Urothelium cell line (cell line): ENCODE data around the gene POU6F2.

Experiments
- DNase-seq: peaks from one replicate; pipeline ENCODE4 v3.0.0; 2011; ENCODE audit warnings: low spot score, mixed read lengths
- FAIRE-seq: peaks from 2 replicates; lab custom pipeline; 2011; peaks lifted over from hg19 to GRCh38; lab: Jason Lieb, UNC

Gene POU6F2

DNA sequence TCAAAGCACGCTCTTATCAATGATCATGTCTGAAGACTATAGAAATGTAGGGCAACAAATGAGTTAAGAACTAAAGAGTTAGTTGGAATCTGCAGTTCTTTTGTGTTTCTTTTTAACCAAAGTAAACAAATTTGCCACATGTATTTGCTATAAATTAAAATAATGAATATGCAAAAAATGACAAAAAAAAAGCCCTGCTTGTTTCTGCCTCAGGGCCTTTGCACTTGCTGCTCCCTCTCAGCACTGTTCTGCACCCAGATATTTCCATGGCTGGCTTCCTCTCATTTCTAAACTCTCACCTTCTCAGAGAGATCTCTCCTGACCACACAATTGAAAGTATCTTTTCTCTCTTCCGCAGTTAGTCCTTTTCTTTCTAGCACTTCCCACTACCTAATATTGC is 406.7 kb downstream of the POU6F2 start:
- FAIRE-seq (no peak), DNase-seq (no peak)

DNA sequence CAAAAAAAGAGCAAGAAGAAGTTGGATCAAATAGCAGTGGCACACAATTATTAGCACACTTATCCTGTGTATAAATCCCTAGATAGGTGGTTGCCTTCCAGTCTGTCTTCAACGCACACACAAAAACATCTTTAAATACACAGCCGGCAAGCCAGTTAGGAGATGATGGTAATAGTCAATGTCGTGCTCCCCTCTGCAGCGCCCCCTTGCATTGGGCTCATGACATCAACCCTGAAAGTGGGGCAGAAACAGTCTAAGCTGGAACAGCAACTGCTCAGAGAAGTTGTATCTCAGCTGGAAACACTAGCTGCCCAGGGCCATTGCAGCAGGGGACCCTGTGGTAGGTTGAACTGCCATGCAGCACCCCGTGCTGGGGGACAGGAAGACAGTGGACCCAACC is 409.0 kb downstream of the POU6F2 start:
- DNase-seq (no peak), FAIRE-seq (no peak)

DNA sequence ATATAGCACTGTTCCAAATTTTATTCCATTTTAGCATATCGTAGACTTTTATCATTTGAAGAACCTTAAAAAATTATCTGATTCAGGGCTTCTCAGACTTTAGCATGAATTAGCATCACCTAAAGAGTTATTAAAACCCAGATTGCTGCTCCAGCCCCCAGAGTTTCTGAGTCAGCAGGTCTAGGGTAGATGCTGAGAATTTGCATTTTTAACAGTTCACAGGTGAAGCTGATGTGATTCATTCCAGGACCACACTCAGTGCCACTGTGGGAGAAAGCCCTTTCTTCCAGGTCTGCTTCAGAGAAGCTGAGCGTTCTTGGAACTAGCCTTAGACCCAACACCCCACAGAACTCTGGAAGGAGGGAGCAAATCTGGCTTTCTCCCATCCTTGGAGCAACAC is 414.4 kb downstream of the POU6F2 start:
- FAIRE-seq (no peak), DNase-seq (no peak)

DNA sequence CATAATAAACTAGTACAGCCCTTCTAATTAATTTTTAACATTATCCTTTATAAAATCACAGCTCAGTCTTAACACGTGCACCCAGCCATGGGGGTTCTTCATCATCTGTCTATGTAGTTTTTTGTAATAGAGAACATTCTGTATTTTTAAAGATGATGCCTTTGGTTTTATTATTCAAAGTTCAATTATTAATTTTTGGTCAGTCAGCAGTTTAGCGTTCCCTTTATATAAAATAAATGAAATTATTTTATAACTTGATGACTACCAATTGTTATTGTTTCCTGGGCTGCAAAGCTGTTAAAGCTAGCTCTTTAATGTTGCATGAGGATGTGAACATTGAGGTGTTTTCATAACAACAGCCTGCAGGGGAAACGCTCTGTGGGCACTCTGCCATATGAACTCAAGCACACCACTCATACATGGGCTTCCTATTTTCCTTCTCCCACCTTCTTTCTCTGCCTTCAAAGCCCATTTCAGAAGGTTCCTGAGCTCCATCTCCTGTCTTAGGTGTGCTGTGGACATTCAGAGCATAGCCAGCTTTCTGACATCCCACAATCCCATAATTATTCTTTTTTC is 416.5 kb downstream of the POU6F2 start:
- FAIRE-seq = no peak
- no peak for DNase-seq

DNA sequence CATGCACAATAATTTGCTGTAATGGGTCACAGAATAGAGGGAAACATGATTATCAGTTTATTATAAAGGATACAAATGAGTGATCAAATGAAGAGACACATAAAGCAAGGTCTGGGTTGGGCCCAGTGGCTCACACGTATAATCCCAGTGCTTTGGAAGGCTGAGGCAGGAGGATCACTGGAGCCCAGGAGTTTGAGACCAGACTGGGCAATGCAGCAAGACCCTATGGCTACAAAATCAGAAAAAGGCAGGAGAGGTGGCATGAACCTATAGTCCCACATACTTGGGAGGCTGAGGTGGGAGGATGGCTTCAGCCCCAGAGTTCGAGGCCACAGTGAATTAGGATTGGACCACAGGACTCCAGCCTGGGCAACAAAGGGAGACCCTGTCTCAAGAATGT is 421.7 kb downstream of the POU6F2 start:
- no peak for FAIRE-seq

DNA sequence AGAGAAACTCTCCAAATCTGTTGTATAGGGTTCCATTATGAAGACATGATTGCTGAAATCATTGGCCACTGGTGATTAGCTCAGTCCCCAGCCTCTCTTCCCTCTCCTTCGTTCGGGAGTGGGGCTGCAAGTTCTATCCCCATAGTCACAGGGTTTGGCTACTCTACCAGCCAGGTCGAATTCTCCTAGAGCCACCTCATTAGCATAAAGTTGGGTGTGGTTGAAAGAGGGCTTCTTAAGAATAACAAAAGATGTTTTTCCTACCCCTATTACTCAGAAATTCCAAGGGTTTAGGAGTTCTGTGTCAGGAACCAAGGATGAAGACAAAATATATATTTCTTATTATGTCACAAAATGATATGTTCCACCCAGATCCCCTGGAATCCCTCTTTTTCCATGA is 422.3 kb downstream of the POU6F2 start:
- DNase-seq (no peak), FAIRE-seq (no peak)

More for the DNA sequence above, 421.7 kb downstream of the POU6F2 start:
- DNase-seq = no peak

DNA sequence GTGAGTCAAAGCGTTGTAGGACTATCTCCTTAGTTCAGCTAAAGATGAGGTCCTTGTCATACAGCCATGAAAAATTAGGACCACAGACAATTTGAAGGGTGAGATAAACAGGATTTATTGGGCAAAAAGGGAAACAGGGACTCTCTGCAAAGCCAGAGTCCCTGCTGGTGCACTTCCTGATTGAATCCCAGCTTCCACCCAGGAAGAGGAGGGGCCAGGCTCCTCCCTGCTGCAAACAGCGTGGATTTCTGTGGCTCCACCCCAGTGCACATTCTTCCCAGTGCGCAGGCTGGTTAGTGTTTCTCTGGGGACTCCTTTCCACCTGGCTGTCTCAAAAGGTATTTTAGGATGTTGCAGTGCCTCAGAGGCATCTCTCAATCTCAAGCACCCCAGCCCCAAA is 423.1 kb downstream of the POU6F2 start:
- DNase-seq = no peak

DNA sequence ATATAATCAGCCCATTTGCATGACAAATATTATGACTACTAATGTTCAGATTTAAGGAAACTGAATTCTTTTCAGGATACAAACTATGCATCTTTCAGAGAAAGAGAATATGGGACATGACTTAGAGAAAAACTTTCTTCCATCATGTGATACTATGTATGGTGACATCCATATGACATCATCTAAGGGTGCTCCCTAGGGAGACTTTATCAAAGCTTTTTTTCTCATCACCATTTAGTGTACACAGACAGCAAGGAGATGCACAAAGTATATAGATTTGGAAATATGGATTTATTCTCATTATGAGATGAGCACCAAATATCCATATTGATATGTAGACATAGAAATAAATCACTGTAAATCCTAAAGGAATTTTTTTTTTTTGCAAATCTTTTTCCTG is 424.3 kb downstream of the POU6F2 start:
- DNase-seq (no peak), FAIRE-seq (no peak)

More for the DNA sequence above, 423.1 kb downstream of the POU6F2 start:
- FAIRE-seq = no peak

DNA sequence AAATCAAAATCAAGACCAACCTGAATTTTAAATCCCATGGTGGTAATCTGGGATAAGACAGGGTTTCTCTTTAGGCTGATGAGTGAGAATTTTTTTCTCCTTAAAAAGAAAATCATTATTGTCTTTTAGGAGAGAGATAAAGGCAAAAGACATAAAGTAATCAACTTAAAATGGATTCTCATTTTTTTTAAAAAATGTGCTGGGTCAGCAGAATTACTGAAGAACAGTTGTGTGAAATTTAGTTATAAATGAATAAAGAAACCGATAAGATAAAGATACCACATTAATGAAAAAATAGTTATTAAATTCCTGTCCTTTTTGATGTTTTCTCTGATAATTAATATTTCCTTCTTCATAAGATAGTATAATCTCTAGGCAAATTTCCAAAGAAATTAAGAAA is 427.2 kb downstream of the POU6F2 start:
- FAIRE-seq (no peak), DNase-seq (no peak)

DNA sequence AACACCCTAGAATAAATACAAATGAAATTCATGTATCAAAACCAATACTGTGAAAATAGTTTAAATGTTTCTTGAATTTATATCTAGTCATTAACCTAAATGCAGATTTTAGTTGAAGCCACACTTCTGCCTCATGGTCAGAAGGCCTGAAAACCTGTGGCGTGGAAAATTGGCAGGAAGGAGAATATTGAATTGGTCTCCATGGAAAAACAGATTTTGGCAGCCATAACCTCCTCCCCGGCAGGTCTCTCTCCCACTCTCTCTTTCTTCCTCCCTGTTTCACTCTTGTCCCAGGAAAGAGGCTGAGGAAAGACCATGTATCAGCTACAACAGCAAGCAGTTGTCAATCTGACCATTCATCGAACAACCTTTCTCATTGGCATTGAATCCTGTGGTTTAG is 427.9 kb downstream of the POU6F2 start:
- no peak for DNase-seq
- no peak for FAIRE-seq

DNA sequence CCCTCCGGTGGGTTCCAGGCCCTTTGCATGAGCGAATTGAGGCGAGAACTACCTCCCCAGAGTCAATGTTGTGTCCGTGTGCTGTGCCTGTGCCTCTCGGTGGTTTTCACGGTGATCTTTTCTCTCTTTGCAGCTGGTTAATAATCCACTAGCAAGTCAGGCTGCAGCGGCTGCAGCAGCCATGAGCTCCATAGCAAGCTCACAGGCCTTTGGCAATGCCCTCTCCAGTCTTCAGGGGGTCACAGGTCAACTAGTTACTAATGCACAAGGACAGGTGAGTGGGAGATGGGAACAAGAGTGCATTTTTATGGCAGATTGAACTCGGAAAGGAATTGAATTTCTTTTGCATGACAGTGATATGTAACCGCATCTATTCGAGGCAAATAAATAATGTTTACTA is 428.8 kb downstream of the POU6F2 start:
- no peak for FAIRE-seq
- DNase-seq = no peak

DNA sequence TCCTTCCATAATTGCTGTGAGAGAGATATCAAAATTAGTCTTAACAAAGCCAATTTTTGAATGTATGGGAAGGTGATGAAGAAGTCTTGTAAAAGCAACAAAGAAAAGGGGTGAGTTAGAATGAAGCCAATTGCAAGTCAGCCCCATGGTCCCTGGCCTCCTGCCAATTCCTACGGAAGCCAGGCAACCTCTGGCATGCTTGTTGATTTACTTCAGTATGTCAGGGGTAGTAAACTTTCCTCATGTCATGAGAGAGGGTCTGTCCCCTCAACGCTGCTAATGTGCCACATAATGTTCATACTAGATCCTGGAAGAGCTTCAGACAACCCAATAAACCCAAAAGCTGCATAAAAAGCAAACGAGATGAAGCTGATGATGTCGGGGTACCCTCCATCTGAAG is 429.4 kb downstream of the POU6F2 start:
- FAIRE-seq (no peak), DNase-seq (no peak)

DNA sequence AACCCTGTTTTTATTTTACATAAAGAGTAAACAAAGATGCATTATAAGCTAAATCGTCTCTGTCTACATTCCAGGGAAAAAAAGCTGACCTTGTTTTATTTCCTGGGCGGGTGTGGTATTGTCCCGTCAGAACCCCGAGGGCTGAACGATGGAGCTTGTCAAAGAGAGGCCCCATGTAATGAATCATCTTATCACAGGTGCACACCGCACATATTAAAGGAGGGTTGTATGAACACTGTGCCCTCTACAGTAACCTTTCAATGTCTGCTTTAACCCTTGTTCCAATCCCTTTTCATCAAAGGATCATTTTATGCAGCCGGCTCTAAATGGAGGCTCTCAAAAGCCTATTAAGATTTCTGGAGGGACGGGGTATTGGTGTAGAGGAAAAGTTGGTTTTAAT is 430.0 kb downstream of the POU6F2 start:
- DNase-seq = no peak
- FAIRE-seq = no peak

DNA sequence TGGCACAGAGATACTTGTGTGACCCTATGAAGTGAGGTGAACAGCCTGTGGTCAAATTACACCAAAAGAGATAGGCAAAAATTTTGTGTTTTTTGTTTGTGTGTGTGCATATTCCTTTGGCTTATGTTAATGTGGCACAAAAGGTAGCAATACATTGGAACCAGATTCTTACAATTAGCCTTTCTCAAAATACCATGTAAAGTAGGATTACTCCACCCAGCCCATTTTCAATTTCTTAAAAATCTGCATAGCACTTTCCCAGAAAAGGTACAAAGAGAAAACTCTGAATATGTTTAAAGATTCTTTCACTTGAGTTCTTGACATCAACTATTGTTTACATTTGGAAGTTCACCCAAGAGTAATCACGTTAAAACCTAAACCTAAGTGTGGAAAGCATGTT is 431.2 kb downstream of the POU6F2 start:
- FAIRE-seq (no peak), DNase-seq (no peak)

DNA sequence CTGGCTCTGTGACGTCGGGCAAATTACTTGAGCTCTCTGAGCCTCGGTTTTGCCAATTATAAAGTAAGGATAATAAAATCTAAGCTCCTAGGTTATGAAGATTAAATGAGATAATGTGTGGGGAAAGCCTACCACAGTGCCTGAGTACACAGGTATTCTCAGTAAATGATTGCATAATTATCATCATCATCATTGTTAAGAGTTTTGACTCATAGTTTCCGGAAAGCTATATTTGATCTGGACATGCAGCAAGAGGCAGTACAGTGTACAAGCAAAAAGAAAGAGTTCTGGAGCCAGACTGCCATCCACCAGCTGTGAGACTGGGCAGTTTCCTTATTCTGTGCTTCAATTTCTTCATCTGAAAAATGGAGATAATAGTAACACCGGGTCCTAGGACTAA is 432.9 kb downstream of the POU6F2 start:
- FAIRE-seq (no peak), DNase-seq (no peak)

DNA sequence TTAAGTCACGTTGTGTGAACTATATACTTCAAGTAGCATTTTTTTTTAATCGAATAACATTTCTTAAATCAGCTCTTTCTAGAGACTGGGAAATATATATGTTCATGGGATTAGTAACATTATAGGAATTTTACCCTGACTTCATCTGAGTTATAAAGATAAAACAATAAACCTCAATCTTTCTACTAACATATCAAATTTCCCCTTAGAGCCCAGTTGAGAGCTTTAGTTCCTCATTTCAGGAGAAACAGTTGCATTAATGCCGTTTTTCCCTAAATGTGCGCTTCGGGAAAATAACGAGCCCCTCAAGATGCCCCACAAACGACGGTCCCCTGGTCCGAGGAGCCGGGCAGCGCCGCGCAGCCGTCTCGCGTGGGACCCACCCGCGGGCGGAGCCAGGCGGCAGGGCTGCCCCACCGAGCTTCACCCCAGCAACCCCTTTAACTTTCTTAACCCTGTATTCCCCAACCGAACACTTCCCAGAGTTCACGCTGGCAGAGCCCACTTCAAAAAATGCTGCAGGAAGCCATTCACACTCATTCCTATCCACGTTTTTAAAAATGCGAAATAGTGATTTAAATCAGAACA is 436.0 kb downstream of the POU6F2 start:
- no peak for DNase-seq
- FAIRE-seq = no peak

DNA sequence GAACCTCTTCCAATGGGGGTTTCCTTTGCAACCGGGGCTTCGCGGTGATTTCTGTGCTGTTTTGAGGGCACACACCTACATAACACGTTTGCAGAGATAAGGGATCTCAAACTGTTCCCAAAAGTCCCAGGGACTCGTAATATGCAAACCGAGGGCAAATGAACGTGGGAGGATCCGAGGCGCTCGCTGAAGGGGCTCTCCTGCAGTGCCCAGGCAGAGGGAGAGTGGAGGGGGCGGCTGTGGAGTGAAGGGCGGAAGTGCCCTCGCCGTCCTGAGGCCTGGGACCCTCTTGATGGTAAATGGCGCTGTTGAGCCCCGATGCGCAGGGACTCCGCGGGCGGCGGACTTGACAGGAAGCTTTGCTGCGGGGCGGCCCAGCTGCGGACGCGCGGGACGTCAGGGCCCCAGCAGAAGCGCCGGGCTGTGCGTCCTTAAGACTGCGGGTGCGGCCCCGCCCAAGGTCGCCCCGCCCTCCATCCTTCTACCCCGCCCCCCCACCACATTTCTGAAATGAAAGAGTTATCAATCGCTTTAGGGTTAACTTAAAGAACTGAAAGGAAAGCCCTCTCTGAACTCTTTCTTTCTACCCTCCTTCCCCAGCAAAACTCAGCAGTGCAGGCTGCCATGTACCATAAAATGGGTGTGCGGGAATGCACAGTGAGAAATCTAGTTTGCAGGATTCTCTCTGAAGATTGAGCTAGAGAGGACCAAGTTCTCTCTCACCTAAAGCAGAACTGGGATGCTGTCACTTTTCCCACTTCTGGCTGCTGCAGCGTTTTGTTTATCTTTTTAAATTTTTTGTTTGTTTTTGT is 436.7 kb downstream of the POU6F2 start:
- no peak for FAIRE-seq
- peak; percentile 53 for DNase-seq

DNA sequence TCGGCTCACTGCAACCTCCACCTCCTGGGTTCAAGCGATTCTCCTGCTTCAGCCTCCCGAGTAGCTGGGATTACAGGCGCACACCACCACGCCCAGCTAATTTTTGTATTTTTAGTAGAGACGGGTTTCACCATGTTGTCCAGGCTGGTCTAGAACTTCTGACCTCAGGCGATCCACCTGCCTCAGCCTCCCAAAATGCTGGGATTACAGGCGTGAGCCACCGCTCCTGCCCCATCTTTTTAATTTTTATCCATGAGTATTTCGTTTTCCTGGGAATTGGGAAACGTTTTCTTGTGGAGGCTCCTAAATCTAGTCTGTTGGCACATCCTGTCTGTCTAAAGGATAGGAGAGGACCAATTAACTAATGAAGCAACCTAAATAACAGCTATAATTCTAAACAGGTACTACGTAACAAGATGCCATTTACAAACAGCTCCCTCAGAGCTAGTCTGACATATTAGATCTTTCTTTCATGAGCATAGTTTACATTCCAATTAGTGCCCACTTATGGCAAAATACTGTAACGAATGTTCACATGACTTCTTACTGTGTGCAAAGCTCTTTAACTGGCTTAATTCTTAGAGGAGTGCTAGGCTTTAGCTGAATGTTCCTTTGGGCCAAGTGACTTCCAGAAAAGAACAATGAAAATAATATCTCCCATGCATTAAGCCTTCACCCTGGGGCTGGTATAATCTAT is 437.5 kb downstream of the POU6F2 start:
- FAIRE-seq (no peak), DNase-seq (no peak)

DNA sequence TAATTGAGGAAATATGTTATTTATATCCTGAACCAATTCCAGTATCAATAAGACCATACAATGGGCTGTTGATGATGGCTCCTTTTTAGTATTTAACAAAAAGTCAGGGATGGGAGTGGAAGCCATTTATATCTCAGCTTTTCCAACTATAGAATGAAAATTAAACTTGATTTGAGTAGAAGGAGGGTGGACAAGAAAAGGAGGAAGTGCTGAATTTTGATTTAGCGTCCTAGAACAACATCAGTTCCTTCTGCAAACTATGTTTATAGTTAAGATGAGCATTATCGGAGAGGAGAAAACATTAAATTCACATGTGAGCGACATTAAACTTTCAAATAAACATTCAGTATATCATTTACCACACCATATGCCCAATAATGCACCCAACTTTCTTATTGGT is 439.2 kb downstream of the POU6F2 start:
- FAIRE-seq (no peak), DNase-seq (no peak)

DNA sequence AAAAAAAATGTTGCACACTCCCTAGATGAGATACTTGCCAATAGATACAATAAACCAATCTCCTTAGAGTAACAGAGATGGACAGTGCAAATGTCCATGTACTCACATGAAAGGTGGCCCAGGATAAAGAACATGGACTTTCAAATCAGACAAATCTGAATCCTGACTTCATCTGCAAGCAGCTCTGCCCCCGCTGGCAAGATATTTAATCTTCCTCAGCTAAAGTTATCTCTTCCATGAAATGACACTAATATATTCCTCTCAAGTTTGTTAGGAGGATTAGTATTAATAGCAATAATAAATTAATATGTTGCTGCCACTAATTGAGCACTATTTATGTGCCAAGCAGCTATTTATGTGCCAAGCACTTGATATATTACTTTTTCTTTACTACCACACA is 439.9 kb downstream of the POU6F2 start:
- no peak for DNase-seq
- no peak for FAIRE-seq

DNA sequence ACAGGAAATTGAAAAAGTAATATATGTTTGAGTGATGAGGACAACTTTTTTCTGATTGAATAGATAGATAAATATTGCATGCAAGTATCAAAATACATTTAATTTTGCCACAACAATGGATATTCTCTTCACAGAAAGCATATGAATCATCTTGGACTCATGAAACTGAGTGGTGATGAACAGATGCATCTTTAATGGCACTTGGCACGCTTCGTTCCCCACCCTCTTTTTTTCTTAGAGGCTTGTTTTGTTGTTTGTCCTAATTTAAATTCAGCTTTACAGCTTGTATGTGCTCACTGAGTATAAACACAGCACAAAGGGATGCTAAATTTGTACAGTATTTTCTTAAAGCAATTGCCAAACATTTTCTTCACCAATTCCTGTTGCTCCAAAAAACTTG is 443.5 kb downstream of the POU6F2 start:
- DNase-seq (no peak), FAIRE-seq (peak; percentile 9)

DNA sequence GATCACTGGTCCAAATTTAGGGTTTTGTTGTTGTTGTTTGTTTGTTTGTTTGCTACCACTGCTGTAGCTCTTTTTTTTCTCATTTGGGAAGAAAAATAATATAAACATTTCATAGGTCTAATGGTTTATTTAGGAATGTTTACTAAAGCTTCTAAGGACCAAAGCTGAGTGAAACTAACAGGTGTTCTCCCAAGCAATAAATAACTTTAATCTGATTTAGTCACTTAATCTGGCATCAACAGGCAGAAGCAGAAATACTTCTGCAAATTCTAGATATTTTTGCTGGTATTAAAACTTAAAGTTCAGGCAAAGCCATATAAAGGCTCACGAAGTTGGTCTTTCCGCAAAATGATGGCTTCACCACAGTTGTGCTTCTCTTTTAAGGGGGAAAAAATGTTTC is 444.0 kb downstream of the POU6F2 start:
- DNase-seq (no peak), FAIRE-seq (no peak)
